Esophagus squamous epithelium (tissue), 4 donors: Measurements from ENCODE around the gene SPOCK1.

Source experiments
- POLR2A ChIP-seq, 4 donors: fragments of 450-650 bp; IDR thresholded peaks; one replicate each; pipeline ENCODE4 v1.6.1; 2017; ENCODE audit warnings: antibody characterized with exemption in 4 of 4, mild to moderate bottlenecking in 4 of 4, moderate library complexity in 3 of 4
- TF ChIP-seq, protein P1 (sequence below), 6 experiments: fragments of 450-650 bp in 4 of 6; fragments of 200-600 bp in 2 of 6; sonication (generic) in 2 of 6; IDR thresholded peaks; one replicate each; pipeline ENCODE4 v1.5.1; 2016 to 2019; ENCODE audit warnings: antibody characterized with exemption in 6 of 6, mild to moderate bottlenecking in 4 of 6, moderate library complexity in 4 of 6

DNA sequence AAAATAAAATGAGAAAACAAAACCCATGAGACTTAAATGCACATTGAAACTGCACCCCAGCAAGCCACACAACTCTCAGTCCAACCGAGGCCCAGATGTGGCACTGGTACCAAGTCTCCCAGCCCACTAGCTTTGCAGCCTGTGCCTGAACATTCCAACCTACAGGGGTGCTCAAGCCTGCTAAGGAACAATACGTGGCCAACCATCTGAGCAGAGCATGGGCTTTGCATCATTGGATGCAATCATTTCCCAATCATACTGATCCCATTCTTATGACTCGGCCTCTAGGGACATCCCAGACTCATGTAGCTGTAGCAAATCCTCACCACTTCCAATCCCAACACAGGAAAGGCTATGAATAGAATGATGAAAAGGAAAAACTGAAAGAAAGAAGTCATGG lies 297.2 kb downstream of the SPOCK1 start:
- TF ChIP-seq, protein P1, sequence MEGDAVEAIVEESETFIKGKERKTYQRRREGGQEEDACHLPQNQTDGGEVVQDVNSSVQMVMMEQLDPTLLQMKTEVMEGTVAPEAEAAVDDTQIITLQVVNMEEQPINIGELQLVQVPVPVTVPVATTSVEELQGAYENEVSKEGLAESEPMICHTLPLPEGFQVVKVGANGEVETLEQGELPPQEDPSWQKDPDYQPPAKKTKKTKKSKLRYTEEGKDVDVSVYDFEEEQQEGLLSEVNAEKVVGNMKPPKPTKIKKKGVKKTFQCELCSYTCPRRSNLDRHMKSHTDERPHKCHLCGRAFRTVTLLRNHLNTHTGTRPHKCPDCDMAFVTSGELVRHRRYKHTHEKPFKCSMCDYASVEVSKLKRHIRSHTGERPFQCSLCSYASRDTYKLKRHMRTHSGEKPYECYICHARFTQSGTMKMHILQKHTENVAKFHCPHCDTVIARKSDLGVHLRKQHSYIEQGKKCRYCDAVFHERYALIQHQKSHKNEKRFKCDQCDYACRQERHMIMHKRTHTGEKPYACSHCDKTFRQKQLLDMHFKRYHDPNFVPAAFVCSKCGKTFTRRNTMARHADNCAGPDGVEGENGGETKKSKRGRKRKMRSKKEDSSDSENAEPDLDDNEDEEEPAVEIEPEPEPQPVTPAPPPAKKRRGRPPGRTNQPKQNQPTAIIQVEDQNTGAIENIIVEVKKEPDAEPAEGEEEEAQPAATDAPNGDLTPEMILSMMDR (IDR thresholded peaks at IDR 0.05) = peak in 1 of 6 experiments; percentile 11
- no peak for TF ChIP-seq POLR2A (IDR thresholded peaks at IDR 0.05)
